Heart right ventricle (tissue), 16 donors: Measurements from ENCODE around the gene GAB3. TPM values are rescaled to one million over a fixed set of nuclear protein-coding genes. Genes with fewer than 3 reads are reported as not detected.

Experiments used
- ATAC-seq, 8 donors: fragments of 200-7000 bp; cut with Tn5 transposase; one replicate each; pipeline ENCODE4 v1.9.1; 2020; ENCODE audit warnings: mild to moderate bottlenecking in 8 of 8, moderate library complexity in 8 of 8, moderate number of reproducible peaks in 1 of 8
- DNase-seq, 2 donors: peaks; one replicate each; pipeline ENCODE4 v3.0.0-alpha.2; 2020
- H3K27ac ChIP-seq, 10 donors: fragments of 200-600 bp; sonication (generic) in 2 of 10; one replicate each; pipeline versions ENCODE4 v1.5.0 to v1.8.0; 2020 to 2022; ENCODE audit warnings: mild to moderate bottlenecking in 3 of 10
- H3K27me3 ChIP-seq, 7 donors: fragments of 200-600 bp; one replicate each; pipeline ENCODE4 v1.8.0; 2021 to 2022; ENCODE audit warnings: mild to moderate bottlenecking in 2 of 7
- H3K36me3 ChIP-seq, 9 donors: fragments of 200-600 bp; sonication (generic) in 1 of 9; one replicate each; pipeline versions ENCODE4 v1.5.0 to v1.8.0; 2020 to 2022; ENCODE audit warnings: mild to moderate bottlenecking in 2 of 9
- H3K4me1 ChIP-seq, 9 donors: fragments of 200-600 bp; sonication (generic) in 1 of 9; one replicate each; pipeline versions ENCODE4 v1.5.0 to v1.8.0; 2020 to 2022; ENCODE audit warnings: mild to moderate bottlenecking in 4 of 9
- H3K4me3 ChIP-seq, 10 donors: fragments of 200-600 bp; sonication (generic) in 2 of 10; one replicate each; pipeline versions ENCODE4 v1.5.0 to v1.8.0; 2020 to 2022; ENCODE audit warnings: mild to moderate bottlenecking in 7 of 10, moderate library complexity in 2 of 10
- H3K9me3 ChIP-seq, 11 donors: fragments of 200-600 bp in 10 of 11; sonication (generic) in 2 of 11; one replicate each; pipeline versions ENCODE4 v1.5.0 to v1.8.0; 2013 to 2022; ENCODE audit warnings: mild to moderate bottlenecking in 2 of 11, control low read depth in 1 of 11, moderate library complexity in 1 of 11
- CTCF ChIP-seq, 9 donors: fragments of 200-600 bp; sonication (generic) in 2 of 9; IDR thresholded peaks; one replicate each; pipeline versions ENCODE4 v1.5.0 to v1.8.0; 2021 to 2022; ENCODE audit warnings: antibody characterized with exemption in 9 of 9, mild to moderate bottlenecking in 5 of 9, moderate library complexity in 1 of 9
- WGBS, 2 donors: extraction: QIAGEN DNeasy Blood & Tissue Kit; methylation state at CpG; one replicate each; pipeline ENCODE4 v1.1.7; 2013; ENCODE audit warnings: inconsistent platforms in 1 of 2; 5-methylcytosine and 5-hydroxymethylcytosine counted together
- intact Hi-C, 10 donors: fragments of 100-400 bp; cut with DNase I; formaldehyde crosslinking; loops; one replicate each; pipeline versions ENCODE4 v1.11.1 to v1.14.2; 2022
- polyA plus RNA-seq, 2 donors: library from polyadenylated mRNA; stranded (reverse); fragments of 200-250 nt; gene quantifications; one replicate each; pipeline ENCODE4 v1.2.3, GENCODE V29; 2013
- total RNA-seq, 10 donors: library from RNA; stranded (reverse); fragmentation: NEBNext Ultra II Directional in 3 of 10; extraction: Animal tissue kit (Norgen Biotek cat#: 25700) in 3 of 10; gene quantifications; one replicate each; pipeline versions ENCODE4 v1.2.1 to v1.2.4, GENCODE V29; 2021 to 2023
- donor health status: Arrhythmogenic right ventricular cardiomyopathy.
- donor health status: ischemic (EF 13 %, LVEDD 7.1; RV severe dilation, severe dysfunction).
- donor health status: healthy with polysubstance abuse.
- donor health status: DM: no; HTN: yes; CAD: no.
- donor health status: DM: no; HTN: no; CAD: no.
- donor health status: ischemic (EF 25% LVEDD 6.9; RV normal size, moderate dysfunction).
- donor health status: ischemic (EF 25% LVEDD 5.7; RV mildly dilated, moderate dysfunction).
- donor health status: healthy.
- donor health status: DM: yes; HTN: yes; CAD: no.
- donor health status: Ischemic cardiomyopathy.
- donor health status: ischemic (EF 35%, LVEDD 5.7; RV mildly dilated, moderate dysfunction).
- donor health status: nonischemic (EF 11% LVEDD 7.7; RV severe dilation, severe dysfunction).
- donor health status: DM: yes; HTN: yes; CAD: no.
- donor health status: PGD.
- donor health status: ischemic (EF 29% LVEDD 5.4; RV normal size, mild dysfunction).
- donor health status: nonischemic (EF 23%, LVEDD 6.1; RV moderate dilation, normal function).

The GAB3 gene
- total and polyA plus RNA-seq, 12 donors, result 5.9 to 32.1 (median 22.0) TPM

- Histone ChIP-seq H3K27me3 (no peaks in the 10 kb centered on the region), H3K4me3 (no peak overlapping the region), H3K27ac (no peak overlapping the region), H3K36me3 (no peaks in the 10 kb centered on the region), H3K4me1 (no peaks in the 10 kb centered on the region), H3K9me3 (peaks cover 0 to 6% (median 0%) of the 10 kb centered on the region in 11 donors)
- intact Hi-C loops, result no loop called here
- TF ChIP-seq CTCF (IDR thresholded peaks at IDR 0.05), result no peak
- ATAC-seq, result no peak
- DNase-seq, result no peak
- WGBS, 2 donors, result 95 to 96% methylated on average over 12 of the region's 12 CpGs
Observed at GRCh38 chrX:154658187-154658586, 92.7 kb downstream of the GAB3 start.

- Histone ChIP-seq H3K27me3 (no peaks in the 10 kb centered on the region), H3K4me3 (no peak overlapping the region), H3K36me3 (no peaks in the 10 kb centered on the region), H3K4me1 (no peaks in the 10 kb centered on the region), H3K9me3 (peaks cover 0 to 6% (median 0%) of the 10 kb centered on the region in 11 donors), H3K27ac (no peak overlapping the region)
- 92 to 94% methylated on average over 15 of the region's 15 CpGs for WGBS, 2 donors
- ATAC-seq (no peak), DNase-seq (no peak)
- intact Hi-C loops, result no loop called here
- TF ChIP-seq CTCF (IDR thresholded peaks at IDR 0.05), result no peak
Observed at GRCh38 chrX:154657226-154657805, 93.6 kb downstream of the GAB3 start.

GRCh38 chrX:154655786-154656185 lies 95.1 kb downstream of the GAB3 start:
- WGBS, 2 donors, result 83 to 90% methylated on average over 11 of the region's 11 CpGs

GRCh38 chrX:154655346-154655745 lies 95.5 kb downstream of the GAB3 start:
- no peak overlapping the region for H3K4me3 ChIP-seq
- ATAC-seq, result no peak
- H3K36me3 ChIP-seq, result no peaks in the 10 kb centered on the region
- TF ChIP-seq CTCF (IDR thresholded peaks at IDR 0.05), result no peak
- 74 to 81% methylated on average over 6 of the region's 6 CpGs for WGBS, 2 donors
- no peaks in the 10 kb centered on the region for H3K27me3 ChIP-seq
- H3K4me1 ChIP-seq, result no peaks in the 10 kb centered on the region
- H3K9me3 ChIP-seq, result no peaks in the 10 kb centered on the region
- intact Hi-C loops, result no loop called here
- H3K27ac ChIP-seq, result no peak overlapping the region
- no peak for DNase-seq

More at GRCh38 chrX:154655786-154656185, 95.1 kb downstream of the GAB3 start:
- H3K4me3 ChIP-seq, result no peak overlapping the region
- H3K36me3 ChIP-seq, result no peaks in the 10 kb centered on the region
- no peak for TF ChIP-seq CTCF (IDR thresholded peaks at IDR 0.05)
- peaks cover 0 to under 1% (median 0%) of the 10 kb centered on the region in 11 donors for H3K9me3 ChIP-seq
- ATAC-seq (no peak), DNase-seq (no peak)
- intact Hi-C loops, result no loop called here
- no peaks in the 10 kb centered on the region for H3K4me1 ChIP-seq
- H3K27ac ChIP-seq, result no peak overlapping the region
- H3K27me3 ChIP-seq, result no peaks in the 10 kb centered on the region
